C4-2B (cell line): ENCODE data around the gene EWSR1.

Experiments used
- CTCF ChIP-seq: fragments of 450-650 bp; conservative IDR thresholded peaks from 2 replicates; pipeline ENCODE4 v1.5.1; 2017; ENCODE audit warnings: mild to moderate bottlenecking
- ZFX ChIP-seq: fragments of 450-650 bp; IDR thresholded peaks from 2 replicates; pipeline ENCODE4 v1.6.1; 2017

- TF ChIP-seq CTCF = no peak
- TF ChIP-seq ZFX = no peak
Observed at GRCh38 chr22:29277927-29278326, 9.9 kb downstream of the EWSR1 start.
